Measurements from ENCODE around the gene SLC13A5. TPM values are rescaled to one million over a fixed set of nuclear protein-coding genes. Genes with fewer than 3 reads are reported as not detected.

The SLC13A5 gene
- total RNA-seq, 1 experiment from 2014 or later, result 0.07 TPM

- Histone ChIP-seq H3K4me2 (ENCODE audit: low read length) (no peak overlapping the region), H3K4me3 (replicated peaks in 1 of 2; ENCODE audit: low read depth in 1 of 2, low read length in 2 of 2) (no peak overlapping the region), H3K9me3 (ENCODE audit: control insufficient read depth in 1 of 2, insufficient read depth in 1 of 2, low read depth in 1 of 2, low read length in 2 of 2) (no peaks in the 10 kb centered on the region), H2AFZ (ENCODE audit: low read depth, low read length, poor library complexity, severe bottlenecking) (no peak overlapping the region), H3K27me3 (ENCODE audit: insufficient read depth, low read length) (no peaks in the 10 kb centered on the region), H3K36me3 (ENCODE audit: control insufficient read depth in 1 of 2, insufficient read depth in 2 of 2, low read length in 2 of 2) (no peaks in the 10 kb centered on the region), H3K4me1 (ENCODE audit: control insufficient read depth in 1 of 2, insufficient read depth in 2 of 2, low read length in 2 of 2) (peaks cover 5 to 17% of the 10 kb centered on the region in 2 experiments; a peak in 3 of 4 replicates), H3K9ac (ENCODE audit: low read length) (no peak overlapping the region), H3K79me2 (ENCODE audit: insufficient read depth, low read length) (peaks cover 12% of the 10 kb centered on the region), H3K9me2 (ENCODE audit: insufficient read depth) (no peaks in the 10 kb centered on the region), H3K27ac (ENCODE audit: low read depth, low read length) (no peak overlapping the region), H4K20me1 (ENCODE audit: insufficient read depth) (no peaks in the 10 kb centered on the region)
- DNase-seq (ENCODE audit: low read depth, low spot score), result no peak
- CTCF ChIA-PET, result no interaction called here
- intact Hi-C loops (cut with micrococcal nuclease), result no loop called here
- no peak for TF ChIP-seq SRF (IDR thresholded peaks at IDR 0.05; ENCODE audit: low read depth)
- no peak for TF ChIP-seq CTCF (IDR thresholded peaks at IDR 0.05 in 2 of 3, conservative IDR thresholded peaks at IDR 0.05 in 1 of 3; ENCODE audit: borderline replicate concordance in 1 of 3, insufficient read depth in 1 of 3, low read depth in 2 of 3, low read length in 2 of 3)
- ATAC-seq, result no peak
- POLR2A ChIA-PET, result no interaction called here
- no TSS peak for BruUV-seq (replicated peaks)
- RAD21 ChIA-PET (ENCODE audit: low non-redundant PET in 1 of 2, low total read pairs in 2 of 2, uncharacterized antibody in 2 of 2, unreplicated experiment in 2 of 2), result no interaction called here
These were observed 58.1 kb downstream of the SLC13A5 start for GRCh38 chr17:6654841-6655731.

- Histone ChIP-seq H3K79me2 (ENCODE audit: insufficient read depth, low read length) (peaks cover 43% of the 10 kb centered on the region), H3K4me3 (replicated peaks in 1 of 2; ENCODE audit: low read depth in 1 of 2, low read length in 2 of 2) (peak overlapping the region; percentile 70 to 92), H3K4me2 (ENCODE audit: low read length) (peak overlapping the region; percentile 65), H3K27ac (ENCODE audit: low read depth, low read length) (peak overlapping the region; percentile 82; the same call in 1 of the 2 replicates), H4K20me1 (ENCODE audit: insufficient read depth) (0 out of 2 replicates have a peak, but pooled peaks cover 8% of the 10 kb centered on the region), H3K36me3 (ENCODE audit: control insufficient read depth in 1 of 2, insufficient read depth in 2 of 2, low read length in 2 of 2) (peaks cover 18 to 22% of the 10 kb centered on the region in 2 experiments; a peak in 3 of 4 replicates), H3K9me3 (ENCODE audit: control insufficient read depth in 1 of 2, insufficient read depth in 1 of 2, low read depth in 1 of 2, low read length in 2 of 2) (no peaks in the 10 kb centered on the region), H3K9me2 (ENCODE audit: insufficient read depth) (no peaks in the 10 kb centered on the region), H3K27me3 (ENCODE audit: insufficient read depth, low read length) (no peaks in the 10 kb centered on the region), H2AFZ (ENCODE audit: low read depth, low read length, poor library complexity, severe bottlenecking) (no peak overlapping the region), H3K4me1 (ENCODE audit: control insufficient read depth in 1 of 2, insufficient read depth in 2 of 2, low read length in 2 of 2) (peaks cover 11 to 15% of the 10 kb centered on the region in 2 experiments), H3K9ac (ENCODE audit: low read length) (peak overlapping the region; percentile 80)
- ChIA-PET POLR2A (interaction anchor here (0.8 to 1.4 kb wide), 2 partner anchors 10 to 373 kb away, joined by 3 to 7 read pairs; no protein-coding TSS in a partner anchor), RAD21 (ENCODE audit: low non-redundant PET in 1 of 2, low total read pairs in 2 of 2, uncharacterized antibody in 2 of 2, unreplicated experiment in 2 of 2) (no interaction called here), CTCF (interaction anchor here (1.0 to 1.3 kb wide), 2 partner anchors 179 to 353 kb away, joined by 3 read pairs; no protein-coding TSS in a partner anchor)
- ATAC-seq (no peak), DNase-seq (ENCODE audit: low read depth, low spot score) (no peak)
- intact Hi-C loops (cut with micrococcal nuclease), result no loop called here
- TSS peak; percentile 62 for BruUV-seq (replicated peaks)
- TF ChIP-seq SRF (IDR thresholded peaks at IDR 0.05; ENCODE audit: low read depth) (no peak), ZBTB33 (IDR thresholded peaks at IDR 0.05; ENCODE audit: extremely low read depth, insufficient replicate concordance, low read length) (no peak), FOSL1 (IDR thresholded peaks at IDR 0.05; ENCODE audit: low read depth) (no peak), POLR2AphosphoS5 (IDR thresholded peaks at IDR 0.05; ENCODE audit: low read depth, low read length) (no peak), RAD21 (IDR thresholded peaks at IDR 0.05; ENCODE audit: low read depth) (no peak), ELF1 (IDR thresholded peaks at IDR 0.05; ENCODE audit: borderline replicate concordance, low read depth) (no peak), YY1 (IDR thresholded peaks at IDR 0.05; ENCODE audit: extremely low read depth, insufficient replicate concordance, low read depth, low read length) (no peak), ATF3 (IDR thresholded peaks at IDR 0.05) (no peak)
These were observed 61.2 kb downstream of the SLC13A5 start for GRCh38 chr17:6651919-6652452.
